Small intestine (tissue), 7 donors: ENCODE results near the gene PRCD. TPM values are rescaled to one million over a fixed set of nuclear protein-coding genes. Genes with fewer than 3 reads are reported as not detected.

Source experiments
- DNase-seq, 2 donors: peaks; one replicate each; pipeline versions ENCODE4 v3.0.0 to v3.0.0-alpha.2; 2013
- FAIRE-seq: peaks from 2 replicates; lab custom pipeline; 2012; peaks lifted over from hg19 to GRCh38; lab: Jason Lieb, UNC
- H3K27ac ChIP-seq, 3 donors: one replicate each; pipeline ENCODE4 v1.5.1; 2013; ENCODE audit warnings: low read length in 2 of 3, mild to moderate bottlenecking in 2 of 3, control low read depth in 1 of 3, inconsistent platforms in 1 of 3, low read depth in 1 of 3, moderate library complexity in 1 of 3
- H3K27me3 ChIP-seq, 3 donors: one replicate each; pipeline ENCODE4 v1.6.1; 2013; ENCODE audit warnings: low read length in 3 of 3, inconsistent platforms in 1 of 3; ENCODE audit not compliant: control insufficient read depth in 3 of 3, insufficient read depth in 3 of 3
- H3K36me3 ChIP-seq, 3 donors: one replicate each; pipeline ENCODE4 v1.6.1; 2013; ENCODE audit warnings: low read length in 3 of 3, inconsistent platforms in 1 of 3, low read depth in 1 of 3, mild to moderate bottlenecking in 1 of 3, moderate library complexity in 1 of 3; ENCODE audit not compliant: control insufficient read depth in 3 of 3, insufficient read depth in 2 of 3
- H3K4me1 ChIP-seq, 3 donors: one replicate each; pipeline ENCODE4 v1.6.1; 2013; ENCODE audit warnings: low read length in 2 of 3, inconsistent platforms in 1 of 3, low read depth in 1 of 3, mild to moderate bottlenecking in 1 of 3, moderate library complexity in 1 of 3; ENCODE audit not compliant: control insufficient read depth in 3 of 3, insufficient read depth in 2 of 3
- H3K4me3 ChIP-seq, 3 donors: one replicate each; pipeline ENCODE4 v1.5.1; 2013; ENCODE audit warnings: low read length in 3 of 3, control low read depth in 1 of 3, inconsistent platforms in 1 of 3, low read depth in 1 of 3, mild to moderate bottlenecking in 1 of 3, moderate library complexity in 1 of 3
- H3K9me3 ChIP-seq, 2 donors: one replicate each; pipeline ENCODE4 v1.6.1; 2013; ENCODE audit warnings: low read depth in 1 of 2, low read length in 1 of 2; ENCODE audit not compliant: control insufficient read depth in 2 of 2, insufficient read depth in 1 of 2
- WGBS, 3 donors: extraction: QIAGEN DNeasy Blood & Tissue Kit; methylation state at CpG; one replicate each; pipeline ENCODE4 v1.1.7; 2013; 5-methylcytosine and 5-hydroxymethylcytosine counted together
- polyA plus RNA-seq, 4 donors: library from polyadenylated mRNA; stranded (reverse) in 3 of 4; unstranded in 1 of 4; fragments of 200-250 nt in 3 of 4; fragments of 120-200 nt in 1 of 4; gene quantifications; one replicate each; pipeline versions ENCODE4 v1.2.1 to v1.2.3, GENCODE V29; 2013
- donor health status: healthy with polysubstance abuse.
- donor health status: control.
- donor health status: control.
- donor health status: Bipolar disorder and iron deficiency.
- donor health status: healthy.

PRCD gene
- polyA plus RNA-seq, 4 donors: 1.6 to 3.4 (median 2.2) TPM; not detected in 1

DNA sequence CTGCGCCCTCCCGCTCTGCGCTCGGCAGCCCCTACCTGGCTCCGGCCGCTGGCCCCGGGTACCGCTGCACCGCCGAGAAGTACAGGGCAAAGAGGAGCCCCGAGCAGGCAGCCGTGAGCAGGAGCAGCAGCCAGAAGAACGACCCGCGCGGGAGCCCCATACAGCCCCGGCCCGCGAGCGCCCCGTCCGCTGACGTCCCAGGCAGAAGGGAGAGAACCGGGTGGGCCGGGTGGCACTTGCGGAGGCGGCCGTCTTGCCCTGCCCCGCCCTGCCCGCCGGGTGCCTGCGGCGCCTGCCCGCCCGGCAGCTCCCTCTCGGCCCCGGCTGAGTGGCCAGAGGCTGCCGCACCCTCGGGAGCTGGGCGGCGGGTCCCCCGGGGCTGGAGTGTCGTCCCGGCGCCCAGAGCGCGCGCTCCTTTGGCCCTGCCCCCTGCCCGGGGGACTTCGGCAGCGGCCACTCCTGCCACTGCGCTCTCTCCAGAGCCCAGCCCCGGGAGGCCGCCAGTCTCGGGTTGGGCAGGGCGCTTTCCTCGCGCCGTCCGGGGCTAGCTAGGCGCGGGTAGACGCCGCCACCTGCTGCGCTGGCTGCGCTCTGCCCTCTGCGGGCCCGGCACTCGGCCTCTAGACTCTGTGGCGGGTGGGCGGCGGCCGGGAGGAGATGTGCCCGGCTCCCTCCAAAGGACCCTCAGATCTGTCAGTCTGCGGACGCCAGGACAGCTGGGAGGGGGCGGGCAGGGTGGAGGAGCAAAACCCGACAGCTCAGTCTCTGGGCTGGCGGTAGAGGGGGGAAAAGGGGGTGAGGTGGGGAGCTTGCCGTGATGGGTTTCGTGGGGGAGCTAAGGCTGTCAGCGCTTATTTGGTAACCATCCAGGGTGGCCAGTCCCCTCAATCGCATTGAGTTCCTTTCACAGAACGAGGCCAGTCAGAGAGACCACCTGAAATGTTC lies 46.1 kb downstream of the PRCD start, which contains the start of gene ST6GALNAC2:
ST6GALNAC2 (minus strand) TSS at position 212 of the 945 bp plus-strand sequence; CDS start at position 160, 52 bp downstream.
- FAIRE-seq (no peak), DNase-seq (peak; percentile 66 to 88)
- H3K4me1 ChIP-seq: peaks cover 0 to 13% (median 0%) of the 10 kb centered on the region in 3 donors
- no peak within 1 kb of the TSS for H3K27ac ChIP-seq
- H3K9me3 ChIP-seq: peaks cover 0 to 11% of the 10 kb centered on the region in 2 donors
- H3K4me3 ChIP-seq: peak within 1 kb of the TSS; percentile 26 to 44 (median 44)
- H3K27me3 ChIP-seq: peaks cover 0 to 59% (median 14%) of the 10 kb centered on the region in 3 donors
- H3K36me3 ChIP-seq: no peaks in the 10 kb centered on the region
- WGBS, 3 donors: 1 to 2% (median 1%) methylated on average over 66 to 84 of the region's 84 CpGs

GRCh38 chr17:76586741-76587487 lies 47.1 kb downstream of the PRCD start:
- H3K4me3 ChIP-seq: no peak overlapping the region
- no peak for FAIRE-seq
- peaks cover 0 to 56% (median 14%) of the 10 kb centered on the region in 3 donors for H3K27me3 ChIP-seq
- no peaks in the 10 kb centered on the region for H3K36me3 ChIP-seq
- H3K27ac ChIP-seq: no peak overlapping the region
- 17 to 44% (median 23%) methylated on average over 16 to 17 of the region's 17 CpGs for WGBS, 3 donors
- peaks cover 0 to 11% of the 10 kb centered on the region in 2 donors for H3K9me3 ChIP-seq
- DNase-seq: no peak
- H3K4me1 ChIP-seq: peaks cover 0 to 13% (median 0%) of the 10 kb centered on the region in 3 donors

DNA sequence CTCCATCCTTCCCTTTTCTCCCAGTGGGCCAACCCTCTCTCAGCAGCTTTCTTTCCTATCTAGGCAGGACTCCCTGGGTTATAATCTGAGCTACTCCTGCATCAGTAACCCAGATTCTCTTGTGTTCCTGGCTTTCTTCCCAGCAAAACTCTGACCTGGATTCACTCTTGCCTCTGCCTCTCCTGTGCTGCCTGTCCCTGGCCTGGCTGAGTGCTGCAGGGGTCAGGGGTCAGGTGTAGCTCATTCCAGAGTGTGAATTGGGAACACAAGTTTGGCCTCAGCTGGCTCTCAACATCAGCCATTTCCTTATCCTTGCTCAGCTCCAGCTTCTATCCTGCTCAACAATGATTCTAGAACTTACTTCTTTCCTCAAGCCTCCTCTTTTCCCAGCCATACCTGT lies 48.3 kb downstream of the PRCD start:
- Histone ChIP-seq H3K4me3 (no peak overlapping the region), H3K4me1 (peaks cover 0 to 13% (median 0%) of the 10 kb centered on the region in 3 donors), H3K9me3 (peaks cover 0 to 11% of the 10 kb centered on the region in 2 donors), H3K27me3 (peaks cover 0 to 55% (median 14%) of the 10 kb centered on the region in 3 donors), H3K27ac (no peak overlapping the region), H3K36me3 (no peaks in the 10 kb centered on the region)
- DNase-seq: no peak
- no peak for FAIRE-seq

DNA sequence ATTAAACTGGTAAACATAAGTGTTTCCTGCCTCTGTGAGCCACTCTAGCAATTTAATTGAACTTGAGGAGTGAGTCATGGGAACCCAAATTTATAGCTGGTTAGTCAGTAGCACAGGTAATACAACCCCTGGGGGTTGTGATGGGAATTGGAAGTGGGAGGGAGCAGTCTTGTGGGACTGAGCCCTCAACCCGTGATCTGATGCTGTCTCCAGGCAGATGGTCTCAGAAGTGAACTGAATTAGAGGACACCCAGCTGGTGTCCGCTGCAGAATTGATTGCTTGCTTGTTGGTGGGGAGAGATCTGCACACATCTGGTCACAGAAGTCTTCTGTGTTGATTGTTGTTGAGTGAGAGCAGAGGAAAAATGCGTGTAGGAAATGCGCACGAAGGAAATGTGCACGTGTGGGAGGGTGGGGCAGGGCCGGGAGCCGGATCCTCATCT lies 53.6 kb downstream of the PRCD start:
- FAIRE-seq: no peak
- 72 to 79% (median 79%) methylated on average over 8 of the region's 8 CpGs for WGBS, 3 donors

DNA sequence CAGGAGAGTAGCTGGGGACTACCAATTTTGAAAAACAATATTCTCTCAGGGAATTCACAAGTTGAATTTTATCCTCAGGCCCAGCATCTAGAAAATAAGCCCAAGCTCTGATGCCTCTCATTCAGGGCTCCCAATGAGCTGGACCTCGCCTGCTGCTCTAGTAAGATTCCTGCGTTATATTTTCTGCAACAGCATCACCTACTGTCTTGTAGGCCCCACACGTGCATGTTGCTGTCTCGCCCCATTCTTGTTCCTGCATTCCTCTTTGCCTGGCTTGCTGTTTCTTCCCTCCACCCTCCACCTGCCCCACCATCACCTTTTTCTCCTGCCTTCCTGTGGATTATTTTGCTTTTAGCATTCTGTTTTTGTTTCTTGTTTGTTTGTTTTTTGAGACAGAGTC lies 54.1 kb downstream of the PRCD start:
- Histone ChIP-seq H3K9me3 (no peaks in the 10 kb centered on the region), H3K27ac (no peak overlapping the region), H3K4me3 (no peak overlapping the region), H3K27me3 (peaks cover 0 to 5% (median 3%) of the 10 kb centered on the region in 3 donors), H3K36me3 (no peaks in the 10 kb centered on the region), H3K4me1 (peaks cover 0 to 3% (median 0%) of the 10 kb centered on the region in 3 donors)
- 74 to 81% (median 81%) methylated on average over 4 of the region's 4 CpGs for WGBS, 3 donors
- DNase-seq (no peak), FAIRE-seq (no peak)

More for the DNA sequence above, 53.6 kb downstream of the PRCD start:
- Histone ChIP-seq H3K27me3 (peaks cover 0 to 8% (median 6%) of the 10 kb centered on the region in 3 donors), H3K27ac (no peak overlapping the region), H3K9me3 (peaks cover 0 to 5% of the 10 kb centered on the region in 2 donors), H3K4me1 (peaks cover 0 to 3% (median 0%) of the 10 kb centered on the region in 3 donors), H3K4me3 (no peak overlapping the region), H3K36me3 (no peaks in the 10 kb centered on the region)
- no peak for DNase-seq

DNA sequence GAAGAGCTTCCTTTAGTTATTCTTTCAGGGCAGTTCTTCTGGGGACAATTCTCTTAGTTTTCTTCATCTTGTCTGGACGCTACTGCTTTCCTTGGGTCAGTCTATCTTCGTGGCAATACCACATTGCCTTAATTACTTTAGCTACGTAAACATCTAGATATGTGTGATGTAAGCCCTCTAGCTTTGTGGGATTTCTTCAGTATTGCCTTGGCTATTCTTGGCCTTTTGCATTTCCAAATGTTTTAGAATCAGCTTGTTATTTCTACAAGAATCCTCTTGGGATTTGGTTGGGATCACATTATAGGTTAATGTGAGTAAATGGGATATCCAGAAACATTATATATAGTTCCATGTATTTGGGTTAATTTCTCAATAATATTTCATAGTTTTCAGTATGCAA lies 54.8 kb downstream of the PRCD start:
- no peak overlapping the region for H3K4me3 ChIP-seq
- no peak overlapping the region for H3K27ac ChIP-seq
- peaks cover 0 to 3% (median 0%) of the 10 kb centered on the region in 3 donors for H3K4me1 ChIP-seq
- no peak for FAIRE-seq
- no peaks in the 10 kb centered on the region for H3K9me3 ChIP-seq
- H3K27me3 ChIP-seq: no peaks in the 10 kb centered on the region
- H3K36me3 ChIP-seq: no peaks in the 10 kb centered on the region
- no peak for DNase-seq
- WGBS, 3 donors: 74 to 79% (median 77%) methylated on average over 3 of the region's 3 CpGs
